HepG2 (cell line): ENCODE results near the gene HLA-DMB. TPM values are rescaled to one million over a fixed set of nuclear protein-coding genes. Genes with fewer than 3 reads are reported as not detected.

Experiments used
- CAMTA2 ChIP-seq: sonication (generic); formaldehyde crosslinking; IDR thresholded peaks from 2 replicates; pipeline ENCODE4 v1.4.0; 2020; ENCODE audit warnings: mild to moderate bottlenecking, missing genetic modification reagents, borderline replicate concordance
- GABPB1 ChIP-seq: IDR thresholded peaks from 2 replicates; pipeline ENCODE4 v1.6.1; 2016; ENCODE audit warnings: mild to moderate bottlenecking, missing genetic modification reagents, moderate library complexity, missing compliant biosample characterization
- HINFP ChIP-seq: sonication (generic); formaldehyde crosslinking; IDR thresholded peaks from 2 replicates; pipeline ENCODE4 v1.4.0; 2020; ENCODE audit warnings: low read depth, mild to moderate bottlenecking, missing genetic modification reagents
- HOXA3 ChIP-seq: sonication (generic); formaldehyde crosslinking; IDR thresholded peaks from 2 replicates; pipeline ENCODE4 v1.5.0; 2020; ENCODE audit warnings: missing genetic modification reagents
- MED8 ChIP-seq: sonication (generic); formaldehyde crosslinking; IDR thresholded peaks from 2 replicates; pipeline ENCODE4 v1.8.1; 2023; ENCODE audit warnings: mild to moderate bottlenecking, missing genetic modification reagents; ENCODE audit not compliant: insufficient replicate concordance
- MTA3 ChIP-seq: sonication (generic); formaldehyde crosslinking; IDR thresholded peaks from 2 replicates; pipeline ENCODE4 v1.4.0; 2020; ENCODE audit warnings: missing genetic modification reagents
- MXI1 ChIP-seq: IDR thresholded peaks from 3 replicates; pipeline ENCODE4 v1.6.1; 2012; ENCODE audit warnings: low read depth, low read length, inconsistent platforms, borderline replicate concordance
- PHF21A ChIP-seq: sonication (generic); formaldehyde crosslinking; IDR thresholded peaks from 2 replicates; pipeline ENCODE4 v1.5.0; 2020; ENCODE audit warnings: mild to moderate bottlenecking, missing genetic modification reagents
- RCOR2 ChIP-seq: IDR thresholded peaks from 2 replicates; pipeline ENCODE4 v1.6.1; 2016; ENCODE audit warnings: missing biosample characterization, missing genetic modification reagents
- SALL1 ChIP-seq: sonication (generic); formaldehyde crosslinking; IDR thresholded peaks from 2 replicates; pipeline ENCODE4 v1.8.0; 2022; ENCODE audit warnings: mild to moderate bottlenecking, missing genetic modification reagents
- ZBTB40 ChIP-seq, 2 experiments: fragments of 450-650 bp in 1 of 2; sonication (generic) in 1 of 2; formaldehyde crosslinking in 1 of 2; IDR thresholded peaks; 2 replicates each; pipeline versions ENCODE4 v1.6.1 to v1.8.0; 2016 to 2022; ENCODE audit warnings: antibody characterized with exemption in 1 of 2, mild to moderate bottlenecking in 1 of 2, missing genetic modification reagents in 1 of 2
- ZFP1 ChIP-seq: IDR thresholded peaks from 2 replicates; pipeline ENCODE4 v1.6.1; 2016
- ZNF136 ChIP-seq: sonication (generic); formaldehyde crosslinking; IDR thresholded peaks from 2 replicates; pipeline ENCODE4 v1.8.1; 2022; ENCODE audit warnings: low read depth, mild to moderate bottlenecking, moderate library complexity, missing genetic modification reagents
- ZNF24 ChIP-seq: fragments of 450-650 bp; IDR thresholded peaks from 2 replicates; pipeline ENCODE4 v1.6.1; 2017; ENCODE audit warnings: antibody characterized with exemption, mild to moderate bottlenecking
- ZNF570 ChIP-seq: sonication (generic); formaldehyde crosslinking; IDR thresholded peaks from 2 replicates; pipeline ENCODE4 v1.4.0; 2020; ENCODE audit warnings: mild to moderate bottlenecking, missing genetic modification reagents, borderline replicate concordance
- ZNF660 ChIP-seq: sonication (generic); formaldehyde crosslinking; IDR thresholded peaks from 2 replicates; pipeline ENCODE4 v1.5.1; 2020; ENCODE audit warnings: mild to moderate bottlenecking, low read depth, missing genetic modification reagents, borderline replicate concordance
- ZNF737 ChIP-seq: sonication (generic); formaldehyde crosslinking; IDR thresholded peaks from 2 replicates; pipeline ENCODE4 v1.5.0; 2020; ENCODE audit warnings: missing genetic modification reagents, mild to moderate bottlenecking, borderline replicate concordance
- polyA plus RNA-seq, 8 experiments: library from polyadenylated mRNA; depleted of rRNA in 3 of 8; stranded (reverse) in 7 of 8; unstranded in 1 of 8; fragments of >200 nt; fragmentation: Illumina TruSeq in 4 of 8; extraction: Trizol in 4 of 8; gene quantifications; 2 replicates each; pipeline versions ENCODE4 v1.2.1 to v1.2.3, GENCODE V29; 2011 to 2016; ENCODE audit warnings: low read depth in 4 of 8, missing spikeins in 1 of 8, mixed read lengths in 1 of 8; ENCODE audit not compliant: insufficient read depth in 1 of 8
- total RNA-seq, 5 experiments: library from RNA; depleted of rRNA; stranded (reverse); fragments of >200 nt; fragmentation: Illumina TruSeq; extraction: Trizol; gene quantifications; 2 replicates each; pipeline ENCODE4 v1.2.3, GENCODE V29; 2016; ENCODE audit warnings: low read depth in 1 of 5

HLA-DMB gene
- total and polyA plus RNA-seq, 2 of the 13 experiments (the other 11 are each of a cell fraction or from before 2014, with no cell fraction given): not detected

GRCh38 chr6:32968867-32969684 lies 28.2 kb upstream of the HLA-DMB start (continued):
- TF ChIP-seq HOXA3 (CRISPR knock-in tag): peak; percentile 74
- no peak for TF ChIP-seq ZBTB40 (IDR thresholded peaks at IDR 0.05)
- TF ChIP-seq ZBTB40 (CRISPR knock-in tag; IDR thresholded peaks at IDR 0.05): no peak
- TF ChIP-seq ZNF136 (CRISPR knock-in tag): peak; percentile 31; the same call in 1 of the 2 replicates
- TF ChIP-seq ZNF660 (CRISPR knock-in tag): peak; percentile 85; the same call in 1 of the 2 replicates
- TF ChIP-seq ZNF24: no peak
- peak; percentile 87 for TF ChIP-seq HINFP (CRISPR knock-in tag)
- TF ChIP-seq ZFP1 (CRISPR knock-in tag): peak; percentile 36; the same call in 1 of the 2 replicates
- TF ChIP-seq GABPB1 (CRISPR knock-in tag): 0 out of 2 replicates have a peak, but pooled peaks have one; percentile 43
- TF ChIP-seq ZNF737 (CRISPR knock-in tag): no peak
- no peak; the same call in 2 of the 3 replicates for TF ChIP-seq MXI1
- TF ChIP-seq MTA3: no peak
- peak; percentile 44 for TF ChIP-seq CAMTA2 (CRISPR knock-in tag)
- TF ChIP-seq SALL1: peak; percentile 72
- TF ChIP-seq RCOR2: no peak
- peak; percentile 82 for TF ChIP-seq MED8 (CRISPR knock-in tag)
- no peak for TF ChIP-seq PHF21A (CRISPR knock-in tag)
- TF ChIP-seq ZNF570 (CRISPR knock-in tag): 0 out of 2 replicates have a peak, but pooled peaks have one; percentile 32
